RWPE1 (cell line): Measurements from ENCODE around the gene FBXO48.

Source experiments
- CTCF ChIA-PET: fragments of 350-600 bp; sonication (Branson Sonifier 250); formaldehyde crosslinking; extraction: SDS; loops from one replicate; lab custom pipeline; 2021; lab: Yijun Ruan, JAX
- POLR2A ChIA-PET: fragments of 400-600 bp; formaldehyde crosslinking; extraction: SDS; loops from one replicate; lab custom pipeline; 2020; ENCODE audit warnings: antibody characterized with exemption; ENCODE audit not compliant: low non-redundant PET; lab: Yijun Ruan, JAX
- DNase-seq: peaks from one replicate; pipeline ENCODE4 v3.0.0; 2012; ENCODE audit warnings: low spot score
- H3K27ac ChIP-seq: fragments of 450-650 bp; 2 replicates; pipeline ENCODE4 v1.5.1; 2017
- TF ChIP-seq, protein P1 (sequence below): fragments of 450-650 bp; conservative IDR thresholded peaks from 2 replicates; pipeline ENCODE4 v1.5.1; 2017; ENCODE audit warnings: low read depth, mild to moderate bottlenecking

Gene FBXO48

GRCh38 chr2:68475576-68475975 lies 8.5 kb upstream of the FBXO48 start:
- ChIA-PET POLR2A (no interaction called here), CTCF (no interaction called here)
- TF ChIP-seq, protein P1, sequence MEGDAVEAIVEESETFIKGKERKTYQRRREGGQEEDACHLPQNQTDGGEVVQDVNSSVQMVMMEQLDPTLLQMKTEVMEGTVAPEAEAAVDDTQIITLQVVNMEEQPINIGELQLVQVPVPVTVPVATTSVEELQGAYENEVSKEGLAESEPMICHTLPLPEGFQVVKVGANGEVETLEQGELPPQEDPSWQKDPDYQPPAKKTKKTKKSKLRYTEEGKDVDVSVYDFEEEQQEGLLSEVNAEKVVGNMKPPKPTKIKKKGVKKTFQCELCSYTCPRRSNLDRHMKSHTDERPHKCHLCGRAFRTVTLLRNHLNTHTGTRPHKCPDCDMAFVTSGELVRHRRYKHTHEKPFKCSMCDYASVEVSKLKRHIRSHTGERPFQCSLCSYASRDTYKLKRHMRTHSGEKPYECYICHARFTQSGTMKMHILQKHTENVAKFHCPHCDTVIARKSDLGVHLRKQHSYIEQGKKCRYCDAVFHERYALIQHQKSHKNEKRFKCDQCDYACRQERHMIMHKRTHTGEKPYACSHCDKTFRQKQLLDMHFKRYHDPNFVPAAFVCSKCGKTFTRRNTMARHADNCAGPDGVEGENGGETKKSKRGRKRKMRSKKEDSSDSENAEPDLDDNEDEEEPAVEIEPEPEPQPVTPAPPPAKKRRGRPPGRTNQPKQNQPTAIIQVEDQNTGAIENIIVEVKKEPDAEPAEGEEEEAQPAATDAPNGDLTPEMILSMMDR, result no peak
- no peak overlapping the region for H3K27ac ChIP-seq
- no peak for DNase-seq

- DNase-seq, result no peak
- no peak overlapping the region for H3K27ac ChIP-seq
- TF ChIP-seq, protein P1, result no peak
- CTCF ChIA-PET, result interaction anchor here (0.9 kb wide), 1 partner anchor 9 kb away, joined by 3 read pairs; the partner anchor contains the start of gene FBXO48
- POLR2A ChIA-PET, result no interaction called here
Observed at GRCh38 chr2:68475110-68475509, 8.0 kb upstream of the FBXO48 start.

DNA sequence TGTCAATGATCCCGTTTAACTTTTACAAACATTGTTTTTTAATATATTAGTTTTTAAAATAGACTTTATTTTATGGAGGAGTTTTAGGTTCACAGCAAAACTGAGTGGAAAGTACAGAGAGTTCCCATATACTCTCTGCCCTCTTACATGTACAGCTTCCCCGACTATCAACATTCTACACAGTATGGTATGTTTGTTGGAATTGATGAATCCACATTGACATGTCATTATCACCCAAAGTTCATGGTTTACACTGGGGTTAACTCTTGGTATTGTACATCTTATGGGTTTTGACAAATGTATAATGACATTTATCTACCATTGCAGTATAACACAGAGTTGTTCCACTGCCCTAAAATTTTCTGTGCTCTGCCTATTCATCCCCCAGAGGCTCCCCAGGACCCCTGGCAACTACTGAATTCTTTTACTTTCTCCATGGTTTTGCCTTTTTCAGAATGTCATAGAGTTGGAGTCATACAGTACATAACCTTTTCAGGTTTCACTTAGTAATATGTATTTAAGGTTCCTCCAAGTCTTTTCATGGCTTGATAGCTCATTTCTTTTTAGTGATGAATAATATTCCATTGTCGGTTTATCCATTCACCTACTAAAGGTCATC lies 5.8 kb upstream of the FBXO48 start:
- no peak for DNase-seq
- POLR2A ChIA-PET, result no interaction called here
- CTCF ChIA-PET, result interaction anchor here (0.8 kb wide), 1 partner anchor 15 kb away, joined by 3 read pairs; no protein-coding TSS in a partner anchor
- TF ChIP-seq, protein P1, result no peak
- no peak overlapping the region for H3K27ac ChIP-seq

- no peak for DNase-seq
- ChIA-PET POLR2A (no interaction called here), CTCF (no interaction called here)
- H3K27ac ChIP-seq, result no peak overlapping the region
- TF ChIP-seq, protein P1, result no peak
Observed at GRCh38 chr2:68471385-68471784, 4.3 kb upstream of the FBXO48 start.

GRCh38 chr2:68469935-68470334 lies 2.8 kb upstream of the FBXO48 start:
- ChIA-PET POLR2A (no interaction called here), CTCF (no interaction called here)
- TF ChIP-seq, protein P1, result no peak
- no peak overlapping the region for H3K27ac ChIP-seq
- DNase-seq, result no peak

DNA sequence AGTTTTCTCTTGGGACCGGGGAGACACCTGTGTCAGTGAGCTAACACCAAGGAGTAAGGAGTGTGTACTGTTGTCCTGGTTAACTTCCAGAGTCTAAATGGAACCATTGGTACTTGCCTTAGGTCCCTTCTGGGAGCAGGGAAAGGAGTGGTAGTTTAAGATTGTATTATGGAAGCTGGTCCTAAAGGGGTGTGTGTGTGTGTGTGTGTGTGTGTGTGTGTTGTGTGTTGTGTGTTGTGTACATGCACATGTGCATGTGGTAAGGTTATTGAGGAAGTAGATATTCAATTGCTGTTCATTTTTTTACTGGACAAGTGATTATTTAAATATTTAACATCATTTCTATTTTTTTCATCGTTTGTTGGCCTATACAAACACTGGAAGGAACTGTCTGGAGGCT lies 1.7 kb upstream of the FBXO48 start:
- no peak for DNase-seq
- ChIA-PET POLR2A (no interaction called here), CTCF (interaction anchor here (0.6 kb wide), 1 partner anchor 24 kb away, joined by 3 read pairs; no protein-coding TSS in a partner anchor)
- TF ChIP-seq, protein P1, result no peak
- no peak overlapping the region for H3K27ac ChIP-seq
